UCSD-AML1 (cell line): Measurements from ENCODE around the gene UNG.
"Not testable (repeated sequence)": the region's sequence is repeated elsewhere in the genome, so short reads cannot be mapped to it uniquely, and the experiment has no call there.

Experiments used
- DNase-seq: peaks from one replicate; lab custom pipeline; 2025; ENCODE audit not compliant: unreplicated experiment; lab: John Stamatoyannopoulos, UW

Gene UNG

GRCh38 chr12:109097435-109098182 is at the start of gene UNG:
UNG (plus strand) TSS chr12:109097597; CDS start chr12:109097680, 83 bp downstream.
- DNase-seq, result peak; percentile 95

- DNase-seq, result not testable (repeated sequence)
Measured at GRCh38 chr12:109048706-109049105, 48.7 kb upstream of the UNG start.

GRCh38 chr12:109049794-109050193 is 47.6 kb upstream of the UNG start:
- not testable (repeated sequence) for DNase-seq

- DNase-seq, result no peak
Measured at GRCh38 chr12:109052097-109052413, 45.3 kb upstream of the UNG start.

GRCh38 chr12:109052414-109053323 is 44.7 kb upstream of the UNG start, which contains the start of gene USP30:
USP30 (plus strand) TSS chr12:109052576; CDS start chr12:109052679, 103 bp downstream.
- peak; percentile 82 for DNase-seq

- no peak for DNase-seq
Measured at GRCh38 chr12:109053382-109054123, 43.8 kb upstream of the UNG start.

GRCh38 chr12:109054124-109054513 is 43.3 kb upstream of the UNG start:
- not testable (repeated sequence) for DNase-seq

GRCh38 chr12:109054520-109054919 is 42.9 kb upstream of the UNG start:
- DNase-seq, result no peak

GRCh38 chr12:109056891-109057290 is 40.5 kb upstream of the UNG start:
- DNase-seq, result no peak

- DNase-seq, result no peak
Measured at GRCh38 chr12:109057376-109057775, 40.0 kb upstream of the UNG start.

- DNase-seq, result no peak
Measured at GRCh38 chr12:109058773-109059172, 38.6 kb upstream of the UNG start.

- no peak for DNase-seq
Measured at GRCh38 chr12:109064143-109064542, 33.3 kb upstream of the UNG start.

- no peak for DNase-seq
Measured at GRCh38 chr12:109065154-109065852, 32.1 kb upstream of the UNG start.

GRCh38 chr12:109065853-109066193 is 31.6 kb upstream of the UNG start:
- DNase-seq, result no peak

- no peak for DNase-seq
Measured at GRCh38 chr12:109069307-109070271, 27.8 kb upstream of the UNG start.

GRCh38 chr12:109074866-109075265 is 22.5 kb upstream of the UNG start:
- DNase-seq, result no peak

- DNase-seq, result no peak
Measured at GRCh38 chr12:109082751-109083150, 14.6 kb upstream of the UNG start.

- DNase-seq, result no peak
Measured at GRCh38 chr12:109084425-109084824, 13.0 kb upstream of the UNG start.

- DNase-seq, result no peak
Measured at GRCh38 chr12:109085590-109085989, 11.8 kb upstream of the UNG start.

- DNase-seq, result no peak
Measured at GRCh38 chr12:109087250-109087649, 10.1 kb upstream of the UNG start.
